GM19324 (cell line): Measurements from ENCODE around the gene SUPT4H1.

Experiments
- ATAC-seq: cut with Tn5 transposase; IDR thresholded peaks from one replicate; pipeline ENCODE4 v1.9.1; 2021; ENCODE audit warnings: mild to moderate bottlenecking, moderate library complexity; ENCODE audit not compliant: unreplicated experiment, low FRiP score

SUPT4H1 gene

GRCh38 chr17:58321571-58322525, 30.2 kb downstream of the SUPT4H1 start:
- ATAC-seq = no peak

GRCh38 chr17:58320570-58321323, 31.3 kb downstream of the SUPT4H1 start:
- ATAC-seq = no peak

- no peak for ATAC-seq
Measured at GRCh38 chr17:58320163-58320558, 31.8 kb downstream of the SUPT4H1 start.

GRCh38 chr17:58319173-58320162, 32.5 kb downstream of the SUPT4H1 start:
- no peak for ATAC-seq

GRCh38 chr17:58318627-58319172, 33.3 kb downstream of the SUPT4H1 start:
- no peak for ATAC-seq

GRCh38 chr17:58318065-58318481, 33.9 kb downstream of the SUPT4H1 start:
- ATAC-seq = no peak

GRCh38 chr17:58317421-58318064, 34.5 kb downstream of the SUPT4H1 start:
- ATAC-seq = no peak

- ATAC-seq = no peak
Measured at GRCh38 chr17:58316260-58316960, 35.6 kb downstream of the SUPT4H1 start.

GRCh38 chr17:58315750-58316149, 36.3 kb downstream of the SUPT4H1 start:
- ATAC-seq = no peak

GRCh38 chr17:58315281-58315711, 36.7 kb downstream of the SUPT4H1 start:
- ATAC-seq = no peak

- ATAC-seq = no peak
Measured at GRCh38 chr17:58314706-58315015, 37.3 kb downstream of the SUPT4H1 start.

- ATAC-seq = no peak
Measured at GRCh38 chr17:58313815-58314705, 37.9 kb downstream of the SUPT4H1 start.

- no peak for ATAC-seq
Measured at GRCh38 chr17:58312829-58313228, 39.2 kb downstream of the SUPT4H1 start.

GRCh38 chr17:58312021-58312630, 39.9 kb downstream of the SUPT4H1 start:
- no peak for ATAC-seq

GRCh38 chr17:58311429-58311894, 40.5 kb downstream of the SUPT4H1 start:
- no peak for ATAC-seq

- ATAC-seq = no peak
Measured at GRCh38 chr17:58310511-58311428, 41.2 kb downstream of the SUPT4H1 start.

GRCh38 chr17:58309918-58310259, 42.1 kb downstream of the SUPT4H1 start:
- no peak for ATAC-seq
